GM15510 (cell line): ENCODE data around the gene CRYGN.

Source experiments
- POLR2A ChIP-seq: IDR thresholded peaks from 3 replicates; pipeline ENCODE4 v1.6.1; 2011; ENCODE audit warnings: borderline replicate concordance; ENCODE audit not compliant: insufficient read length; ENCODE audit errors: extremely low read depth

The CRYGN gene

DNA sequence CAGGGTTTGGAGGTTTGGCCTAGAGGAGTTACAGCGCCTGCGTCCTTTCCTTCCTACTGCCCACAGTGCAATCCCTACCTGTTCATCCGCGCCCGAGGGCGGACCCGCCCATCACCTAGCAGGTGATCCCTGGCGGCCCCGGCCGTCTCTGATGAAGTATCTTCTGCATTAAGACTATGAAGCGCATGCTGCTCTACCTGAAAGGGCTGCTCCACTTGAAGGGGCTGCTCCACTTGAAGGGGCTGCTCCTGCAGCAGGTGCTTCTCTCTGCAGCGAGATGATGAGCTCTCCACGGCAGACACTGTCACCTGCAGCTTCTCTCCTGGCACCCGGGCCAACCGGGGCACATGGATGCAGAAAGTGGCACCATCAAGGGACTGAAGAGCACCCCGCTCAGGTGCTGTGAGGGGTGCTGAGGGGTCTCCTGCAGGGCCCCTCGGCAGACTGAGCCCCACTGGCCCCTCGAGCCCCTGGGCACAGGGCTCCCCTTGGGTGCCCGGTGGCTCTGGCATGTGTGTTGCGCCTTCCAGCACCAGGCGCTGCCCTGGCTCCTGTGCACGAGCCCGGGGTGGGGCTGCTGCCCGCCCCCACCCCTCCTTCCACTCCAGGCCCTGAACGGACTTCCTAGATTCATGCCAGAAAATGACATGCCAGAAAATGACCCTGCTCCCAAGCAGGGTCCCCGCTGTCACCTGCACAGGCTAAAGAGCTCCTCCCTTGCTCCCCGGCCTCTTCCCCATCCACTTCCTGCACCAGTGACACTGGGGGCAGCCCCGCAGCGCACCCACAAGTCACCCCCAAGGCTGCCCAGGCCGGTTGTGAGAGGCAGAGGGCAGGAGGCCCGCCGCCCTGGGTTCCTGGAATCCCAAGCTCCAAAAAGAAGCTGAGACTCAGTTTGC is 59.5 kb downstream of the CRYGN start:
- no peak for TF ChIP-seq POLR2A

DNA sequence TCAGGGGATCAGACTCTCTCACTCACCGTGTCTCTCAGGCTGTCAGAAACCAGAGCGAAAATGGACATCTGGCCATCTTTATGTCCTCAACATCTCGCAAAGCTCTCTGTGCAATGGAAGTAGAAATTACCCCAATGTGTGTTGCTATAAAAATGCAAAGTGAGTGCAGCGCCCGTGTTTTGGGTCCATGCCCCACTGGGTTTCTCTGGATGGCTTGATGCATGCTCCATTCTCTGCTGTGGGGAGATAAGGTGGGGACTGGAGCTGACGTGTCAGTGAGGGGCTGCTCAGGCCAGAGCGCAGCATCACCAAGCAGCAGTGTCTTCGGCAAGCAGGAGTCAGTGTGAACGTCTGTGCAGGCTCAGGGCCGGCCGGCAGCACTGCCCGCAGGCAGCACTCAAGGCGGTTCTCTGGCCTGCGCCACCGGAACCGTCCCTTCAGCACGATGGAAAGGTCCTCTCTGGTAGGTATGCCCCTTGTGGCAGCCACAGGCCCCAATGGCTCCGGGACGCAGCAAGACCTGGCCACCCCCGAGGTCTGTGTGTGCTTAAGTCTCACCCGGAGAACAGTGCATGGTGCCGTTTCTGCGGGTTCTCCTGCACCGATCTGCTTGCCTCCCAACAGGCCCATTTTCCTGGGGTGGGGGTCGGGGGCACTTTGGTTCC is 60.3 kb downstream of the CRYGN start:
- no peak for TF ChIP-seq POLR2A

DNA sequence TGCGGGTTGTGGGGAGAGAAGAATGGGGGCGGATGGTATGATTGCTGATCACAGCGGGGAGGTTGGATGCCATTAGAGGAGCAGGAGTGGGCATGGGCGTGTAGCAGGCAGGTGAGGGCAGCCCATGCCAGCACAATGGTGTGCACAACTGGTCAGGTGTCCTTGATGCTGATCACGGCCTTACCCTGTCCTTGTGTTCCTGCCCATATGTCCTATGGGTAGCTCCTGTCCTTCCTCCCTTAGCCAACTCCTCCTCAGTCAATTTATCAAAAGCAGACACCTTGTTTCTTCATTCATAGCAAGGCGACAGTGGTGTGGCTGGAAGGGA is 60.8 kb downstream of the CRYGN start:
- no peak for TF ChIP-seq POLR2A
